Keratinocyte (primary cell): ENCODE measurements around the gene LRRC31.

Experiments used
- EZH2 ChIP-seq: IDR thresholded peaks from one replicate; pipeline ENCODE4 v1.6.1; 2012; ENCODE audit warnings: inconsistent platforms, mild to moderate bottlenecking, low read length, moderate library complexity
- TF ChIP-seq, protein P1 (sequence below), 3 experiments: IDR thresholded peaks in 1 of 3; conservative IDR thresholded peaks in 1 of 3; optimal IDR thresholded peaks in 1 of 3; 2 replicates in 2 of 3; 3 replicates in 1 of 3; pipeline versions ENCODE3 to v1.5.1; 2011; ENCODE audit warnings: low read length in 3 of 3, mild to moderate bottlenecking in 3 of 3, moderate library complexity in 2 of 3, control low read depth in 1 of 3, inconsistent platforms in 1 of 3; ENCODE audit not compliant: insufficient read depth in 2 of 3; ENCODE audit errors: extremely low read depth in 1 of 3

GRCh38 chr3:169815590-169816150 lies 54.1 kb downstream of the LRRC31 start:
- TF ChIP-seq, protein P1, sequence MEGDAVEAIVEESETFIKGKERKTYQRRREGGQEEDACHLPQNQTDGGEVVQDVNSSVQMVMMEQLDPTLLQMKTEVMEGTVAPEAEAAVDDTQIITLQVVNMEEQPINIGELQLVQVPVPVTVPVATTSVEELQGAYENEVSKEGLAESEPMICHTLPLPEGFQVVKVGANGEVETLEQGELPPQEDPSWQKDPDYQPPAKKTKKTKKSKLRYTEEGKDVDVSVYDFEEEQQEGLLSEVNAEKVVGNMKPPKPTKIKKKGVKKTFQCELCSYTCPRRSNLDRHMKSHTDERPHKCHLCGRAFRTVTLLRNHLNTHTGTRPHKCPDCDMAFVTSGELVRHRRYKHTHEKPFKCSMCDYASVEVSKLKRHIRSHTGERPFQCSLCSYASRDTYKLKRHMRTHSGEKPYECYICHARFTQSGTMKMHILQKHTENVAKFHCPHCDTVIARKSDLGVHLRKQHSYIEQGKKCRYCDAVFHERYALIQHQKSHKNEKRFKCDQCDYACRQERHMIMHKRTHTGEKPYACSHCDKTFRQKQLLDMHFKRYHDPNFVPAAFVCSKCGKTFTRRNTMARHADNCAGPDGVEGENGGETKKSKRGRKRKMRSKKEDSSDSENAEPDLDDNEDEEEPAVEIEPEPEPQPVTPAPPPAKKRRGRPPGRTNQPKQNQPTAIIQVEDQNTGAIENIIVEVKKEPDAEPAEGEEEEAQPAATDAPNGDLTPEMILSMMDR (optimal IDR thresholded peaks at IDR 0.05 in 1 of 3, IDR thresholded peaks at IDR 0.05 in 1 of 3, conservative IDR thresholded peaks at IDR 0.05 in 1 of 3; ENCODE audit: extremely low read depth in 1 of 3, insufficient read depth in 2 of 3, low read length in 3 of 3) = no peak
- no peak for TF ChIP-seq EZH2
